NCI-H146 treated with DMSO at 0.1 percent for 48 hours (cell line): ENCODE measurements around the gene MXRA8.

Experiments used
- DNase-seq: peaks from one replicate; lab custom pipeline; 2025; ENCODE audit not compliant: unreplicated experiment; lab: John Stamatoyannopoulos, UW

Gene MXRA8

DNA sequence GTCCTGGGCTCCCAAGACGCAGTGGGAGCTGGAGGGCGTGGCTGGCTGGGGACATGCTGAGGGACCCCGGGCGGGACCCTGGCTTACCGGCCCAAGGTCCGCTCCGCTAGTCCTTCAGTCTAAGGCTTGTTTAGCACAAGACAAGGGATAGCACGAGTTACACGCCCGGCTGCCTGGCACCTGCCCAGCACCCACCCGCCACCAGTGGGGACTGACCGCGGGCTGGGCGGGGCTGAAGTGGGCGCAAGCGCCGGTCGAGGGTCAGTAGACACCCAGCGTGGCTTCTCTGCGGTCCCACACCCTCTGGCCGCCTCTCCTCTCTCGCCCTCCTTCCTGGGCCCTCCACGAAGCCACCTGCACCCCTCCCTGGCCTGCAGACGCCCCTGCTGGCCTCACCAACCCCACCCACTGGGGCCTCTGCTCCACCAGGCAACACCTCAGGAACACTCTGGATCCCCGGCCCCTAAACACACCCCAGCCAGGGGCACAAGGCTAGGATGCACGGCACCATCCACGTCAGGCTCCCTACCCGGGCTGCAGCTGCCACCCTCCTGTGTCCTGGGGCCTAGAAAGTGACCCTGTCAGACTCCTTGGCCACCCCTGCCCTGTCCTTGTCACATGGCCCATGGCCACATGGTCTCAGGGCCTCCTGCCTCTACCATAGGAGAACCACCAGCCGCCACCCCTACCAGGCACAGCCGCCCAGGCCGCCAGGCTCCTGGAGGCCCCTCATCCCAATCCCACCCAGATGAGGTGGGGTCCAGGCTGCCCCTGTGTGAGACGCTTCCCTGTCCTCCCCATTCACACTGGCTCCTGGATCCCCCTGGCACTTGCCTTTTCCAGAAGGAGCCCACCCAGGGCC is 21.2 kb downstream of the MXRA8 start:
- no peak for DNase-seq

GRCh38 chr1:1336446-1336845 is 21.9 kb downstream of the MXRA8 start:
- DNase-seq = no peak

- no peak for DNase-seq
Measured at GRCh38 chr1:1335792-1336248, 22.5 kb downstream of the MXRA8 start.

DNA sequence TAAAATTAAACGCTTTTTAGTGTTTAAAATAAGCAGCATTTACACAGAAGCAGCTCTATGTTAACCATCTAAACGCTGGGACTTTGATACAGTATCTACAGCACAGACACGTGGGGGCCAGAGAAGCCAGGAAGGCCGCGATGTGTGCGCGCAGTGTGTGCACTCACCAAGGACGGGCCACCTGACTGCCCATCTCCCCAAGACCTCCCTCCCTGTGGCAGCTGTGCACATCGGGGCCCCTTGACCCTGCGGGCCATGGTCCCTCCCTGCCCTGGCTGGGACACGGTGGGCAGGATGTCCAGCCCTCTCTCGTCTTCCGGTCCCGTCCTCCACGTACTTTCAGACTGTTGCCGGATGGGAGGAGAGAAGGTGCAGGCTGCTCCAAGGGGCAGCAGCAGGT is 23.1 kb downstream of the MXRA8 start:
- DNase-seq = no peak

DNA sequence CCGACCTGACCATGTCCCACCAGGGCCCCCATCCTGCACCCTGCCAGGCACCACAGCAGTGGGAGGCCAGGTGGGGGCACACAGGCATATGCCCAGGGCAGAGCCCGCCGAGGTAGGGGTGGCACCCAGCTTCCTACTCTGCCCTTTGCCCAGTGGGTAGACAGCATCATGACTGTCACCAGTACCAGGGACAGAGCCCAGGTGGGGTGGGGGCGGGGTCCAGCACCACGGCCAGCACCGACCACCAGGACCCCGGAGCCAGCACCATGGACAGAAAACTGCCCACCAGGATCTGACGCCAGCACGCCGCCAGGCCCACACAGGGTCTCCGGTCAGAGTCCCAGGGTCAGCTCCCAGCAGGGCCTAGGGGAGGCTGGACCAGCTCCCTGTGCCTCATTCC is 23.5 kb downstream of the MXRA8 start:
- DNase-seq = no peak

GRCh38 chr1:1333551-1334241 is 24.7 kb downstream of the MXRA8 start:
- DNase-seq = no peak

DNA sequence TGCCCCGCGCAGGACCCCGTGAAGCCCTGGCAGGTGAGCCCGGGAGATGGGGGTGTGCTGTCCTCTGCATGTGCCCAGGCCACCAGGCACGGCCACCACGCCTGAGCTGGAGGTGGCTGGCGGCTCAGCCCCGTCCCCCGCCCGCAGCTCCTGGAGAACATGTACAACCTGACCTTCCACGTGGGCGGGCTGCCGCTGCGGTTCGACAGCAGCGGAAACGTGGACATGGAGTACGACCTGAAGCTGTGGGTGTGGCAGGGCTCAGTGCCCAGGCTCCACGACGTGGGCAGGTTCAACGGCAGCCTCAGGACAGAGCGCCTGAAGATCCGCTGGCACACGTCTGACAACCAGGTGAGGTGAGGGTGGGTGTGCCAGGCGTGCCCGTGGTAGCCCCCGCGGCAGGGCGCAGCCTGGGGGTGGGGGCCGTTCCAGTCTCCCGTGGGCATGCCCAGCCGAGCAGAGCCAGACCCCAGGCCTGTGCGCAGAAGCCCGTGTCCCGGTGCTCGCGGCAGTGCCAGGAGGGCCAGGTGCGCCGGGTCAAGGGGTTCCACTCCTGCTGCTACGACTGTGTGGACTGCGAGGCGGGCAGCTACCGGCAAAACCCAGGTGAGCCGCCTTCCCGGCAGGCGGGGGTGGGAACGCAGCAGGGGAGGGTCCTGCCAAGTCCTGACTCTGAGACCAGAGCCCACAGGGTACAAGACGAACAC is 25.4 kb downstream of the MXRA8 start:
- DNase-seq = no peak

- DNase-seq = no peak
Measured at GRCh38 chr1:1332031-1332755, 26.2 kb downstream of the MXRA8 start.

- DNase-seq = no peak
Measured at GRCh38 chr1:1331068-1331965, 27.0 kb downstream of the MXRA8 start, which contains the start of gene TAS1R3. TSS of gene TAS1R3 (plus strand) at chr1:1331280. CDS start at chr1:1331346, 66 bp downstream.

GRCh38 chr1:1330366-1331067 is 27.8 kb downstream of the MXRA8 start:
- DNase-seq = no peak

- no peak for DNase-seq
Measured at GRCh38 chr1:1329304-1330210, 28.8 kb downstream of the MXRA8 start.

GRCh38 chr1:1328254-1328653 is 30.1 kb downstream of the MXRA8 start:
- no peak for DNase-seq

DNA sequence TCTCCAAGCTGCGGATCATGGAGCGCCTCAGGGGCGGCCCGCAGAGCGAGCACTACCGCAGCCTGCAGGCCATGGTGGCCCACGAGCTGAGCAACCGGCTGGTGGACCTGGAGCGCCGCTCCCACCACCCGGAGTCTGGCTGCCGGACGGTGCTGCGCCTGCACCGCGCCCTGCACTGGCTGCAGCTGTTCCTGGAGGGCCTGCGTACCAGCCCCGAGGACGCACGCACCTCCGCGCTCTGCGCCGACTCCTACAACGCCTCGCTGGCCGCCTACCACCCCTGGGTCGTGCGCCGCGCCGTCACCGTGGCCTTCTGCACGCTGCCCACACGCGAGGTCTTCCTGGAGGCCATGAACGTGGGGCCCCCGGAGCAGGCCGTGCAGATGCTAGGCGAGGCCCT is 31.1 kb downstream of the MXRA8 start:
- no peak for DNase-seq

GRCh38 chr1:1326075-1326605 is 32.2 kb downstream of the MXRA8 start:
- DNase-seq = no peak

- no peak for DNase-seq
Measured at GRCh38 chr1:1325288-1326074, 32.9 kb downstream of the MXRA8 start.

- peak; percentile 28 for DNase-seq
Measured at GRCh38 chr1:1324524-1325287, 33.6 kb downstream of the MXRA8 start, which contains the start of the genes CPTP and INTS11. TSS of gene CPTP (plus strand) at chr1:1324802. CDS start at chr1:1326911, 2,109 bp downstream. TSS of gene INTS11 (minus strand) at chr1:1324660. CDS start at chr1:1324608, 52 bp downstream.
